Inferior parietal cortex (tissue), 1 donor: Measurements from ENCODE around the gene PPP4R4.
"Not testable (repeated sequence)": the region's sequence is repeated elsewhere in the genome, so short reads cannot be mapped to it uniquely, and the experiment has no call there.

ENCODE experiments used
- DNase-seq: peaks from one replicate; pipeline ENCODE4 v3.0.0-alpha.2; 2016; ENCODE audit errors: extremely low spot score

The PPP4R4 gene

DNA sequence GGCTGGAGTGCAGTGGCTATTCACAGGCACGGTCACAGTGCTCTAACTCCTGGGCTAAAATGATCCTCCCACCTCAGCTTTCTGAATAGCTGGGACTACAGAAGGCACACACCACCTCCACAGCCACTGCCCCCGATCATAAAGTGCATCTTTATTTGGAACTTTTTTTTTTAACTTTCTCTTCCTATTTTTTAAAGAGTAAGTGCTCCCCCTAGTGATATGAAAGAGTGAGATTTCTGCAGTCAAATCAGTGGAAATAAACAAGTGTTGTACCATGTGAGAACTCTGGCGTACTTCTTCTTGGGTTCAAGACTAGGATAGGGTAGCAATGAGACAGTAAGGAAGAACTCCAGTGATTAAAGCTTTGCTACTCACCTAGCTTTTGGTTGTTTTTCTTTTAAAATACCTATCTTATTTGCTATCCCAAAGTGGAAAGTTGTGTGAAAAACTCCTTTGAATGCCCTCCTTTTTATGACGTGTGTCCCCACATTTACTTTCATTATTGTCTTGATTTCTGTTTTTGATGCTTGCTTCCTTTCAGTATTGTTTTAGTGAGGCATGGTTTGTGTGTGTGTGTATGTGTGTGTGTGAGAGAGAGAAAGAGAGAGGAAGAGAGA is 6.6 kb downstream of the PPP4R4 start:
- peak; percentile 81 for DNase-seq

DNA sequence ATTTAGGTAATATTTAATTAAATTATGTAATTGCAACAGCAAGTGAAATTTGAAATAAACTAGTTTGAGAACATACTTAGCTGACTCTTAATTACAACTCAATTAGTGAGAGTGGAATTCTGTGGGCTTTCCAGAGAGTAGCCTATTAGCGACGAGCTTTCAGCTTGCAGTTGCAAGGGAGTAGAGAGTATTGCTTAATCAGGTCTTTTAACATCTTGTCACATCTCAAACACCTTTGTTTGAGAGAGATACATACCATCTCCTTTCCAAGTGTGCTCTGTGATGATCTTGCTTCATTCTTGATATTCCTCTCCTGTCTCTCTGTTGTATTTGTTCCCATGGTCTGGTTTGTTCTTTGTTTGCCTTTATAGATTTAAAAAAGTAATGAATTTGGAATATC is 7.7 kb downstream of the PPP4R4 start:
- DNase-seq: no peak

DNA sequence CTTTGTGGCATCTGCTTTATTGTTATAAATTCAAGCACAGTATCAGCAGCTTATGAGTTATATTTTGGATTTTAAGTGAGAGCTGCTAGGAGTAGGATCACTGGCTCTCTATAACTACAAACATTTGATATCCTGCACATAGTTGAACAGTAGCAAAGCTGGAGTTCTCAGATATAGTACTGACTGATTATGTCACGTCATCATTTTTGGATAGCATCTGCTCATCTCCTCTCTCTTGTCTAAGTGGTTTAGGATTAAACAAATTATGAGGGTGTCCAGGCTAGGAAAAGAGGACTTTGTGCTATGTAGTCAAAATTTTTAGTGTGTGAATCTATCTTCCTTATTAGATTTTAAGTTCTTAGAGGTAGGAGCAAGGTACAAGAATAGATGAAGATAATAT is 18.4 kb downstream of the PPP4R4 start:
- no peak for DNase-seq

DNA sequence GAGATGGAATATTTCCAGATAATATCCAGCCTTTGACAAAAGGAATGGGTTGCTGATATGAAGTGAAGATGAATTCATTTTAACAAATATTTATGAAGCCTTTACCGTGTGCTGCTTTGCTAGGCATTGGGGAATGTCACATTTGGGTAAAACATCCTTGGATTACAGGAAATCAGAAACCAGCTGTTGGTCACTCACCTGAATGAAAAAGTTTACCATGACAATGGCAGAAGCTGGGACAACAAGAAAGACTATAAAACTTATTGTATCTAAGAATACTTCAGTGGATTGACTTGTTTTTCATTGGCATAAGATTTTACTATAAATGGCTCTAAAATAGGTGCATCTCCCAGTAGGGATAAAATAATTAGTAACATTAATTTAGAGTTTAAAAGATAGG is 19.7 kb downstream of the PPP4R4 start:
- no peak for DNase-seq

DNA sequence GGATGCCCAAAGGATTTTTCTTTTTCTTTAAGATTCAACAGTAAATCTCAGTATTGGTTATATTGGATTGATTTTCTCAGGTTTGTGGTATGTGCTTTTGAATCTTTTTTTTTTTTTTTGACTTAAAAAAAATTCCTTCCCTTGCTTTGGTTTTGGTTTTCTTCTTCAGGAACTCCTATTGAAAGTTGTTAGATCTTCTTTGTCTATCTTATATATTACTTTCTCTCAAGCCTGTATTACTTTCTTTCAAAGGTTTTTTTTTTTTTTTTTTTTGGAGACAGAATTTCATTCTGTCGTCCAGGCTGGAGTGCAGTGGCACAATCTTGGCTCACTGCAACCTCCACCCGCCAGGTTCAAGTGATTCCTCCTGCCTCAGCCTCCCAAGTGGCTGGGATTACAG is 21.9 kb downstream of the PPP4R4 start:
- DNase-seq: no peak

DNA sequence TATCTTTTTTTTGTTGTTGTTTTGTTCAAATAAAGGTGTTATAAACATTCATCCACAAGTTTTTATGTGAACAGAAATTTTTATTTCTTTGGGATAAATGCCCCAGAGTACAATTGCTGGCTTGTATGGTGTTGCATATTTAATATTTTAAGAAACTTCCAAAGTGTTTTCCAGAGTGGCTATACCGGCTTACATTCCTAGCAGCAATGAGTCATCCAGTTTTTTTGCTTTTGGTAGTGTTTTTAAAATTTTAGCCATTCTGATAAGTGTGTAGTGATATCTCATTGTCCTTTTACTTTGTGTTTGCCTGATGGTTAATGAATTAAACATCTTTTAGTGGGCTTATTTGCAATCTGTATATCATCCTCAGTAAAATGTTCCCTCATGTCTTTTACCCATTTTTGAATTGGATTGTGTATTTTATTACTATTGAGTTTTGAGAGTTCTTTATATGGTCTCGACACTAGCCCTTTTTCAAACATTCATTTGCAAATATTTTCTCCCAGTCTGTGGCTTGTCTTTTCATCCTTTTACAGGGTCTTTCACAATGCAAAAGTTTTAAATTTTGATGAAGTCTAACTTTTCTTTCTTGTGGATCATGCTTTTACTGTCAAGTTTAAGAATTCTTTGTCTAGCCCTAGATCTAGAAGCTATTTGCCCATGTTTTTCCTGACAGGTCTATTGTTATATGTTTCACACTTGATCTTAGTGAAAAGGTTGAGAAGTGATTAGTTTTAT is 29.5 kb downstream of the PPP4R4 start:
- no peak for DNase-seq

DNA sequence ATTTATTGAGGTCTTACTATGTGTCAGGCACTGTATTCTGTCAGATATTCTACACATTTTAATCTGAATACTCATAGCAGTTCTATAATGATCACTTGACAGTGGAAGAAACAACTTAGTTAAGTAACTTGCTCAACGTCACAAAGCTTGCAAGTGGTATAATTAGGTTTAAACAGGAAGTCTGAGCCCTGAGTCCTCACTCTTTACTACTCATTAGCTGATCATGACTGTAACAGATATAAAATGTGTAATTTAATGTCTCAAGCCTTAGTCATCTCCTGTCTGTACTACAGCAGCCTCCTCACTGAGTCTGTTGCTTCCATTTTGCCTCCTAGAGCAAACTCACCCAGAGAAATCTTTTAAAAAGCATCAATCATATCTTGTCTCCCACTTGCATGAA is 38.9 kb downstream of the PPP4R4 start:
- DNase-seq: no peak

DNA sequence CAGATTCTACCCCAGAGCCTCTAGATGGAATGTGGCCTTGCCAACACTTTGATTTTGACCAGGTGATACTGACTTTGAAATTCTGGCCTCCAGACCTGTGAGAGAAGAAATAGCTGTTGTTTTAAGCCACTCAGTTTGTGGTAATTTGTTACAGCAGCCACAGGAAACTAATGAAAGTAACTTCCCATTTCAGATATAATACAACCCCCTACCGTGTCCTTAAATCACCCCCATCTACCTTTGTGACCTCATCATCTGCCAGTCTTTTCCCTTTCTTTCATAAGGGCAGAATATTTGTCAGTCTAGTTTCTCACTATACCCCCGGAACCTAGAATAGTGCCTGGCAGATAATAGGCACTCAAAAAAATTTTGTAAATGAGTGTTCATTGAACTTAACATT is 39.6 kb downstream of the PPP4R4 start:
- no peak for DNase-seq

DNA sequence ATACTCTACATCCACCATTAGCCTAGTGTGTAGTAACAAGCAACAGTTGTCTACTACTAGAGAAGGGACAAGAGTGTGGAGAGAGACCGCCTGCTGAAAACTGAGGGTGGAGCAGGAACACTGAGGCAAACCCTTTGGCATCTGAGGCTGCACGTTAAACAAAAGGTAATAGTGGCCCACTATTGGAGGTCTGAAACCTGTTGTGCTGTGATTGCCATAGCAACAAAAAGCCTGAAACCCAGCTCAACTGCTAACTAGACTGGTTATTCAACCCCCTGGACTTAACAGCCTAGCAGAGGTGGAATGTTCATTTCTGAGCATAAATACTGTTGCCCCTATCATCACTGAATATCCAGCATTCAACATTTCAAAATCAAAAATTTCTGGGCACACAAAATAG is 43.0 kb downstream of the PPP4R4 start:
- DNase-seq: no peak

DNA sequence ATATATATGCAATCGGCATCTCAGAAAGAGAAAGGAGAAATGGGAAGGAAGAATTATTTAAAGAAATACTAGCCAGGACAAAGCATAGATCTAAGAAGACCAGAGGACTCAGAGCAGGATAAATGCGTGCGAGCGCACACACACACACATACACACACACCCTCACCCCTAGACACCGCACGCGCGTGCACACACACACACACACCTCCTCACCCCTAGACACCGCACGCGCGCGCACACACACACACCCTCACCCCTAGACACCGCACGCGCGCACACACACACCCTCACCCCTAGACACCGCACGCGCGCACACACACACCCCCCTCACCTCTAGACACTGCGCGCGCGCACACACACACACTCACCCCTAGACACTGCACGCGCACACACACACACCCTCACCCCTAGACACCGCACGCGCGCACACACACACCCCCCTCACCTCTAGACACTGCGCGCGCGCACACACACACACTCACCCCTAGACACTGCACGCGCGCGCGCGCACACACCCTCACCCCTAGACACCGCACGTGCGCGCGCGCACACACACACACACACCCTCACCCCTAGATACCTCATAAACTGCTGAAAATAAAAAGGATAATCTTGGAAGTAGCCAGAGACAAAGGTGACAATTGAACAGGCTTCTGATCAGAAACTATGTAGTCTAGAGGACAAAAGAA is 44.2 kb downstream of the PPP4R4 start:
- DNase-seq: not testable (repeated sequence)

DNA sequence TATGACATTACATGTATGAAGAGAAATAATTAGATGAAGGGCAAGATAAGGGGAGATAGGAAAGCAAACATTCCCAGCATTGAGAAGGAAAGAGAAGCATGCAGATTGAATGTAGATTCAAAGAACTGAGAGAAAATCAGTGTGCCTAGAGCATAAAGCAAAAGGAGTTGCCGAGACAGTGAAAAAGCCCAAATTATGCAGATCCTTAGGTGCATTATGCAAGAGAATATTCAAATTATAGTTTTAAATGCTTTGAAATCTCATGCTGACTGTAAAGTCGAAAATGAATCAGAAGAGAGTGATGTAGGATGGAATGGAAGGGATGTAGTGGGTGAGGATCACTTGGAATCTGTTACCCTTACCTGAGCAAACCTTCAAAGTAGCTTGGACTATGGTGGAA is 49.9 kb downstream of the PPP4R4 start:
- DNase-seq: no peak

DNA sequence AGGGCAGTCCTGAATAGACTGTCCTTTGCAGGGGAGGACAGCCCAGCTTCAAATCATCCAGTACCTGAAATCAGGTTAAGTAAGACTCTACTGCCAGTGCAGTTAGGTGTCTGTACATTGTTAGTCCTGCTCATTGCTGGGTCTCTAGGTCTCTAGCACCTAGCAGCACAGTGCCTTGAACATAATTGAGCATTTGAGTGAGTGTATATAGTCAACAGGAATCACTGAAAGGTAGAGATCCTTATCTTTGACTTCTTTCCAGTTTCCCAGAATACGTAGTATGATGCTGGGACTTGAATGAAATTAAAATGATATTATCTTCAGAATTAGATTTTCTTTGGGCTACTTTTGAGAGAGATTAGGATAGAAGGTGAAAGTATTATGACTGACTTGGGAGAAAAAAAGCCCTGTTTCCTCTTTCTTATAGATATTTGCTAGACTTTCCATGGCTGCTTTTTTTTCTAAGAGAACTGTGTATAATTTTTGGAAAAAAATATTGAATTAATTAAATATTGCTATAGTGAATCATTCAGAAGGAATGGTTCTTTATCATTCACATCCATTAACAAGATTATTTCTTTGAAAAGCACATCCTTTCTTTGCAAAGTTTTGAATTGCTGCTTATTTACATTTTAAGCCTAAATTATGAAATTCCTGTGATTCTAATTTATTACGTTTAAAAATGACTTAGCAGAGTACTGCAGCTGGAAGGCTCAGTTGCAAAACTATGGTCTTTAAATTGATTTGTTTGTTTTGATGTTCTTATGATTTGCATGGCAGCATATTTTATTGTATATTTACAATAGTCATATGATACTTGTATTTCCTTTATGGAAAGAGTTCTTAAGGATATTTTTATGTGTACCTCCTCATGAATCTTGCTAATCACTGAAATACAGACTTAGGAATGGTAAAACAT is 51.6 kb downstream of the PPP4R4 start:
- no peak for DNase-seq

DNA sequence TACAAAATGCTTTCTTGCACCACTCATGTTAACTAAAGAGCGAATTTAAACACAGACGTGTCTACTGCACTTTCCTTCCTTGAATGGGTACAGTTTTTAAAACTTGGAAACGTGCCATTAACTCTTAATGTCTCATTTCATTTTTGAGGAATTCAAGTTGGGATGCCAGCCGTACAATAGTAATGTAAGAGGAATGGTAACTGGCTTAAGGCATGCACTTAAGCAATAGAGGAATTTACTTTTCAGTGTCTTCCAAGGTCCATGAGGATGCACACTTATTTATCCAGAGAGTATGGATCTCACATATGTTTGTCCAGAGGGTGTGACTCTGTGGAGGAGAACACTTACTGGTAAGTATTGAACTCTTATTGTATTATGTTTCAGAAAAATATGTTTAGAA is 52.9 kb downstream of the PPP4R4 start:
- DNase-seq: no peak

DNA sequence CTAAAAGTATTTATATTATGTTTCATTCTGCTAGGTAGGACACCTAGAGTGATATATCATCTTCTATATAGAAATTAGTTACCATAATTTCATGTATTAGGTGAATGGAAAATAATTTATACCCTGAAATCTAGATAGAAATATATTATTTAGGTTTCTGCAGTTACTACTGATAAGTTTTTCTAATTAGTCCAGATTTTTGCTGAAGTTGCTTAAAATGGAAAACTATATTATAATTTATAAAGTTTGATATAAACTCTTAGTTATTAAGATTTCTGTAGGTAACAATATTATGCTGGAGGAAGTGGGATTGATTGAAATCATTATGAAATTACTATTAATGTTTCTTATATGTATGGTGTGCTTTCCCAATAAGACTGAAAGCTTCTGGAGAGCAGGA is 62.9 kb downstream of the PPP4R4 start:
- no peak for DNase-seq

DNA sequence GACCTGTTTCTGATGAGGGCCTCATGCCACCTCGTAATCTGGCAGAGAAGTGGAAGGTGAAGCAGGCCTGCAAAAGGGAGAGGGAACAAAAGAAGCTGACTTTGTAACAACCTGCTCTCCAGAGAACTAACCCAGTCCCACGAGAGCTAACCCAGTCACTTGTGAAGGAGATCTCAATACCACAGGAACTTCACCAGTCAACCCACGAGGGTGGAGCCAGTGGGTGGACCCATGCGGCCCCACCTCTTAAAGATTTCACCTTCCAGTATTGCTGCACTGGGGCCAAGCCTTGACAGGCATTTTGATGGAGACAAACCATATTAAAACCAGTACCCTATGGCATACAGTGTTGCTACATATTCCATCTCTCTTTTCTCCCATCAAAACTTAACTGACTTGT is 63.9 kb downstream of the PPP4R4 start:
- no peak for DNase-seq

DNA sequence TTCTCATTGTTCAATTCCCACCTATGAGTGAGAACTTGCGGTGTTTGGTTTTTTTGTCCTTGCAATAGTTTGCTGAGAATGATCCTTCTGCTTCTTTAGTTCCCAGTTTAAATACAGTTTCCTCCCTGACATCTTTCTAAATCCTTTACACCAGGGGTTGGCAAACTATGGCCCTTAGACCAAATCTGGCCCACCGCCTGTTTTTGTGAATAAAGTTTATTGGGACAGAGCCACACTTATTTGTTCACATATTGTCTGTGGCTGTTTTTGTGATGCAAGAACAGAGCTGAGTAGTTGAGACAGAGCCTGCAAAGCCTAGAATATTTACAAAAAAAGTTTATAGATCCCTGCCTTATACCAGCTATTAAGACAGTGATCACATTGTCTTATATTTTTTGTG is 65.3 kb downstream of the PPP4R4 start:
- no peak for DNase-seq

DNA sequence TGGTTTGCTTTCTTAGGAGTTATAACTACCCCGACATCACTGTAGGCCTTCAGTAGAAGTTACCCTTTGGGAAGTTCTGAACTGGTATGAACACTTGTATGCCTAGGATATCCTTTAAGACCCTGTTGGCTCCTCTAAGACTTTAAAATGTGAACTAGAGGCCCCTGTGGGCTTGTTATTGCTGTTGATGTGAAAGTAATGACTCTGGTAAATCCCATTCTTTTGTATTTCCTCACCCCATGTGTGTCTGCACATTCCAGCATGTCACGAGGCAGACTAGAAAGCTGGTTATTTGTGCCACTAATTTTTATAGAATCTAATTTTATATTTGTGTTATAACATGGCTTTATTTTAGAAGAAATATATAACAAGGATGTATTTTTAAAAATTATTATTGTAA is 70.1 kb downstream of the PPP4R4 start:
- no peak for DNase-seq

DNA sequence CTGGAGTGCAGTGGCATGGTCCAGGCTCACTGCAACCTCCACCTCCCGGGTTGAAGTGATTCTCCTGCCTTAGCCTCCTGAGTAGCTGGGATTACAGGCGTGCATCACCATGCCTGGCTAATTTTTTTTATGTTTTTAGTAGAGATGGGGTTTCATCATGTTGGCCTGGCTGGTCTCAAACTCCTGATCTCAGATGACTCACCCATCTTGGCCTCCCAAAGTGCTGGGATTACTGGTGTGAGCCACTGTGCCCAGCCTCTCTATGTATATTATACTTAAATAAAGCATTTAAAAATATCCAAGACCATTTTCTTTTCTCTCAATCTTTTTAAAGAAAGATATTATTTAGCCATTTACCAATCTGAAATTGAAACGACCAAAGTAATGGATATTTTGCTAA is 90.1 kb downstream of the PPP4R4 start:
- not testable (repeated sequence) for DNase-seq

DNA sequence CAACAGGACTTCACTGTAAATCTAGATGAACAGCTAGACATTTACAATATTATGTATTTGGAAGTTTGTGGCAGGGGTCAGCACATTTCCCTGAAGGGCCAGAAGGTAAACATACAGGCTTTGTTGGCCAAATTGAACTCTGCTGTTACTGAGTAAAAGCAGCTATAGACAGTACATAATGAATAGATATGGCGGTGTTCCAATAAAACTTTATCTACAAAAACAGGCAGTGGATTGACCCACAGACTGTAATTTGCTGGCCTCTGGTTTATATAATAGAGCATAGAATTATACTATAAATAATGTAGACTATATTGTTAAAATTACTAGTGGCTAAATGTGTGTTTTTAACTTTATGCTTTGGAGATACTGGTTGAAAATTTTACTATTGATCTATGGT is 93.2 kb downstream of the PPP4R4 start:
- no peak for DNase-seq

DNA sequence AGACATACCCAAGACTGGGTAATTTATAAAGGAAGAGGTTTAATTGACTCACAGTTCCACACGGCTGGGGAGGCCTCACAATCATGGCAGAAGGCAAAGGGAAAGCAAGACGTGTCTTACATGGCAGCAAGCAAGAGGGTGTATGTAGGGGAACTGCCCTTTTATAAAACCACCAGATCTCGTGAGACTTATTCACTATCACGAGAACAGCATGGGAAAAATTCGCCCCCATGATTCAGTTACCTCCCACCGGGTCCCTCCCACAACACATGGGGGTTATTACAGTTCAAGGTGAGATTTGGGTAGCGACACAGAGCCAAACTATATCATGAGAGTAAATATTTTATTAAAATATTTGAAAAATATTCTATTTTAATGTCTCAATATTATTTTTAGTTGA is 94.5 kb downstream of the PPP4R4 start:
- not testable (repeated sequence) for DNase-seq

DNA sequence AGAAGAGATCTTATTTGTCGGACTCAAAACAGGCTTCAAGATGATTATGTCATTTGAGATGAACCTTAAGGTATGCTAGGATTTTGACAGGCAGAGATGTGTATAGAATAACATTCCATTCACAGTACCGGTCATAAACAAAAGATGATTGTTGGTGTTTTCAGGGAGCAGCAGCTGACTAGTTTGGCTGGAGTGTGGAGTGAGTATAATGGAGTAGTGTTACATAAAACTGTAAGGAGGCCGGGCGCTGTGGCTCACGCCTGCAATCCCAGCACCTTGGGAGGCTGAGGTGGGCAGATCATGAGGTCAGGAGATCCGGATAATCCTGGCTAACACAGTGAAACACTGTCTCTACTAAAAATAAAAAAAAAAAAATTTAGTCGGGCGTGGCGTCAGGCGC is 95.0 kb downstream of the PPP4R4 start:
- peak; percentile 56 for DNase-seq

DNA sequence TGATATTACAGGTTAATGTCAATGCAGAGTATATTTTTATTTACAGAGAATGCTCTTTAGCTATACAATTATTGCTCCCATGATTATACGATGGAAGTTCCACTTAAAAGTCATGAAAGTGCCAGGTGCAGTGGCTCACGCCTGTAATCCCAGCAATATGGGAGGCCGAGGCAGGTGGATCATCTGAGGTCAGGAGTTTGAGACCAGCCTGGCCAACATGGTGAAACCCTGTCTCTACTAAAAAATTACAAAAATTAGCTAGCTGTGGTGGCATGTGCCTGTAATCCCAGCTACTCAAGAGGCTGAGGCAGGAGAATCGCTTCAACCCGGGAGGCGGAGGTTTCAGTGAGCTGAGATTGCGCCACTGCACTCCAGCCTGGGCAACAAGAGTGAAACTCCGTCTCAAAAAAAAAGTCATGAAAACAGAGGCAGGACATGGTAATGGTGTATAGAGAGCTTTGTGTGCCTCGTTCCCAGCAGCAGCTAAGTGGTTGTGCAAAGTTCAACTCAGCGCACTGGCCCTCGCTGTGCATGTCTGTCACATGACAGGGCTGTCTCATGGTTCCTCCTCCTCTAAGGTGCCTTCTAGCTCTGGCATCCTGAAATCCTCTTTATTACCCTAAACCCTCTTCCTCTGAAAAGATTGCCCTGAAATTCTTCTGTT is 102.9 kb downstream of the PPP4R4 start:
- DNase-seq: not testable (repeated sequence)
